HUES48 (cell line): ENCODE data around the gene GJB3.
A peak's percentile ranks its signal among the peaks of the same experiment; 100 is the strongest.

ENCODE experiments used
- H3K27ac ChIP-seq: one replicate; pipeline ENCODE4 v1.7.0; 2013; ENCODE audit warnings: low read depth, low read length, inconsistent platforms
- H3K27me3 ChIP-seq: 2 replicates; pipeline ENCODE4 v1.6.1; 2013; ENCODE audit warnings: mild to moderate bottlenecking, low read length; ENCODE audit not compliant: control insufficient read depth, insufficient read depth
- H3K36me3 ChIP-seq: 2 replicates; pipeline ENCODE4 v1.6.1; 2013; ENCODE audit warnings: low read length; ENCODE audit not compliant: control insufficient read depth, insufficient read depth
- H3K4me1 ChIP-seq: 2 replicates; pipeline ENCODE4 v1.6.1; 2013; ENCODE audit warnings: mild to moderate bottlenecking, low read length; ENCODE audit not compliant: control insufficient read depth, insufficient read depth
- H3K4me3 ChIP-seq: 2 replicates; pipeline ENCODE4 v1.5.1; 2013; ENCODE audit warnings: mild to moderate bottlenecking, low read depth, low read length
- H3K9ac ChIP-seq: 2 replicates; pipeline ENCODE4 v1.6.1; 2013; ENCODE audit warnings: mild to moderate bottlenecking, low read depth, low read length, moderate library complexity
- H3K9me3 ChIP-seq: 2 replicates; pipeline ENCODE4 v1.6.1; 2013; ENCODE audit warnings: low read length; ENCODE audit not compliant: control insufficient read depth, insufficient read depth

GJB3 gene

GRCh38 chr1:34786521-34787325, 5.7 kb downstream of the GJB3 start:
- H3K9me3 ChIP-seq: no peaks in the 10 kb centered on the region
- no peak overlapping the region for H3K9ac ChIP-seq
- H3K27ac ChIP-seq: no peak overlapping the region
- H3K4me1 ChIP-seq: peaks cover 6% of the 10 kb centered on the region; the same call in 1 of the 2 replicates
- H3K36me3 ChIP-seq: no peaks in the 10 kb centered on the region
- H3K4me3 ChIP-seq: no peak overlapping the region
- H3K27me3 ChIP-seq: peaks cover 10% of the 10 kb centered on the region

DNA sequence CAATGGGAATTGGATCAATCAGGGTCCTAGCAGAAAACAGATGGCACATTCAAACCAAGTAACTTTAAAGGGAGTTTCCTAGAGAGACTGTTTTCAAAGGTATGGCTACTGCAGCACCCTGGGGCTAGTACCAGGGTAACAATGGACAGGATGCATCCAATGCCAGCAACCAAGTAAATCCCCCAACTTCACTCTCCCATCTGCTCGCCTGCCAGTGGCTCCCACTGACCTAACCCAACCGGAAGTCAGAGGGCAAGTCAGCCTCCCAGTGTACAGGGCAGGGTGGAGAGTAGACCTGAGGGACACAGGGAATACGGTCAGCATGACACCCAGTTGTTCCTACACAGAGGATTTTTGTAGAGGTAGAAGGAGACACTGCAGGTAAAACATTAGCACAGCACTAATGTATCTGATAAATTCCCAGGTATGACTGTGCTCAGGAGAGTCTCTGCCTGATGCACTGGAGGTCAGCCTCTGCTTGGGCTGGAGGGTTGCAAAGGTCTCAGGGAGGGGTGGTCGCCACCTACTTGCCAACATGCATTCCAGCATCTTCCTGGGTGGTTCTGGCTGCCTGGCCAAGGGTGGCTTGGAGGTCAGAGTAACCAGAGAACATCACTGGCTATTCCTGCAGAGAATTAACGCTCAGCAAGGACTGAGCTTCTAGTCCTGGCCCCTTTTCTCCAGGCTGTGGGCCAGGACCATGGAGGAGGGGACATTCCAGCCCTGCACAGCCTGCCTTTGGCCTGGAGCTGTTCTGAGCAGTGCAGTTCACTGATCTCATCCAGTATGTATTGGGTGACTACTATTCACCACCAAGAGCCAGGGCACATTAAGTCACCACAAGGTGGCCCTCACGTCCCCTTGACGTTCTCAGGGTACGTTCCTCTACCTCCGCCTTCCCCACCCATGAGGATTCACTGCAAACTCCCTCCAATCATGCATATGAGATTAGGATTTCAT, 6.7 kb downstream of the GJB3 start:
- H3K9ac ChIP-seq: no peak overlapping the region
- peaks cover 9% of the 10 kb centered on the region for H3K27me3 ChIP-seq
- no peak overlapping the region for H3K4me3 ChIP-seq
- no peaks in the 10 kb centered on the region for H3K9me3 ChIP-seq
- no peaks in the 10 kb centered on the region for H3K36me3 ChIP-seq
- H3K4me1 ChIP-seq: no peaks in the 10 kb centered on the region
- no peak overlapping the region for H3K27ac ChIP-seq

- Histone ChIP-seq H3K27me3 (peaks cover 19% of the 10 kb centered on the region), H3K4me1 (no peaks in the 10 kb centered on the region), H3K9ac (no peak overlapping the region), H3K4me3 (no peak overlapping the region), H3K9me3 (no peaks in the 10 kb centered on the region), H3K36me3 (no peaks in the 10 kb centered on the region), H3K27ac (no peak overlapping the region)
Observed at GRCh38 chr1:34790985-34791384, 10.0 kb downstream of the GJB3 start.

GRCh38 chr1:34792424-34792823, 11.4 kb downstream of the GJB3 start:
- Histone ChIP-seq H3K9me3 (no peaks in the 10 kb centered on the region), H3K4me1 (no peaks in the 10 kb centered on the region), H3K27me3 (peaks cover 19% of the 10 kb centered on the region), H3K36me3 (no peaks in the 10 kb centered on the region), H3K4me3 (peak overlapping the region; percentile 56), H3K27ac (no peak overlapping the region), H3K9ac (no peak overlapping the region)

DNA sequence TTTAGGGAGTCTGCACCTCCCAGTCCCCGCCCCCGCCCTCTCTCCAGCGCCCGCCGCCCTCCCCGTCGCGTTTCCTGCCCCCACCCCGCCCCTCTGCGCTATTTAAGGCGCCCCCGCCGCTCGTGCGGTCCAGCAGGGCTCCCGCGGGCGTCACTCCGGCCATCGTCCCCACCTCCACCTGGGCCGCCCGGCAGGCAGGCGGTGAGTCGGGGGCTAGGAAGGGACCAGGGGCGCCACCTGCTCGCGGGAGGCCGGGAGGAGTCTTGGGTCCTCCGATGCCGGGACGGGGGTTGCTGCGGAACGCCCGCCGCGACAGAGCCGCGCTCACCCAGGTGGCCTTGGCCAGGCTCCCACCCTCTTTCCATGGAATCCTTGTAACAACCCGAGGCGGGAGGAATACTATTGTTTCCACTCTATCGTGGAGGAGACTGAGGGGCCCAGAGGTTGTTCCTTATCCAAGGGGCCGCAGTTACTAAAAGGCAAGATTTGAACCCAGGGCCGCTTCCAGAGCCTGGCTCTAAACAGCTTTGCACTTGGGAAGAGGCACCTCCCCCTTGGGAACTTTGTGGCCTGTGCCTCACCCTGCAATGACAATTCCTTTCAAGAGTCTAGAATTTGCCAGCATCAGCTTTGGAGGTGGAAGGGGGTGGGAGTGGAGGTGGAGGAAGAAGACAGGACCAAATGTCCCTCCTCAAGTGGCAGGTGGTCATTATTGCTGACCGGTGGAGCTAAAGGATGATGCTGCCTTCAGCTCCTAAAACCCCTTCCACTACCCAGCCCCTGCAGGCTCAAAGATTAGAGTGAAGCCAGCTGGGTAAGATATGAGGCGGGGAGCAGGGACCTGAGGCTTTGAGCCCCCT, 12.1 kb downstream of the GJB3 start, which contains the start of gene GJA4:
Gene GJA4 (plus strand): TSS at position 132 of the 860 bp plus-strand sequence. CDS start 1,215 bp downstream, outside the sequence.
- Histone ChIP-seq H3K27ac (no peak within 1 kb of the TSS), H3K36me3 (no peaks in the 10 kb centered on the region), H3K27me3 (peaks cover 19% of the 10 kb centered on the region), H3K9ac (no peak within 1 kb of the TSS), H3K4me3 (peak within 1 kb of the TSS; percentile 62), H3K9me3 (no peaks in the 10 kb centered on the region), H3K4me1 (no peaks in the 10 kb centered on the region)

GRCh38 chr1:34794001-34794789, 13.2 kb downstream of the GJB3 start:
- Histone ChIP-seq H3K4me1 (no peaks in the 10 kb centered on the region), H3K27me3 (peaks cover 19% of the 10 kb centered on the region), H3K9ac (no peak overlapping the region), H3K36me3 (no peaks in the 10 kb centered on the region), H3K9me3 (no peaks in the 10 kb centered on the region), H3K4me3 (no peak overlapping the region), H3K27ac (no peak overlapping the region)

GRCh38 chr1:34794790-34795180, 13.8 kb downstream of the GJB3 start:
- H3K4me3 ChIP-seq: no peak overlapping the region
- no peak overlapping the region for H3K9ac ChIP-seq
- H3K27me3 ChIP-seq: peaks cover 19% of the 10 kb centered on the region
- H3K9me3 ChIP-seq: no peaks in the 10 kb centered on the region
- H3K36me3 ChIP-seq: no peaks in the 10 kb centered on the region
- H3K4me1 ChIP-seq: no peaks in the 10 kb centered on the region
- H3K27ac ChIP-seq: no peak overlapping the region

- peaks cover 19% of the 10 kb centered on the region for H3K27me3 ChIP-seq
Observed at GRCh38 chr1:34795916-34796315, 14.9 kb downstream of the GJB3 start.

DNA sequence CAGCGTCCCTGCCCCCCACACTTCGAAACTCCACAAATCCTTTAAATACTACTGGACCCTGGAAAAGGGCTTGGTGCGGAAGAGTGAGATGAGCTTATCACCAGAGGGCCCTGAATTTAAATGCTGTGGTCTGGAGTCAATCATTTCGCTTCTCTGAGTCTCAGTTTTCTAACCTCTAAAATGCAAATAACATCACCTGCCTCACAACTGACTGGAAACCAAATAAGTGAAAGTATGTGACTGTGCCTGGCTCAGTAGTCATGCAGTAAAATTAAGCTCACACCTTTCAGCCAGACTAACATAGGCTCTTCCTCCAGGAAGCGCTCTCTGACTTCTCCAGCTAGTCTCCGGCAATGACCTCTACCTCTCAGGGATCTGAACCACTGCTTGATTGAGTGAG, 16.0 kb downstream of the GJB3 start:
- Histone ChIP-seq H3K27ac (no peak overlapping the region), H3K36me3 (no peaks in the 10 kb centered on the region), H3K27me3 (peaks cover 17% of the 10 kb centered on the region), H3K4me3 (no peak overlapping the region), H3K4me1 (no peaks in the 10 kb centered on the region), H3K9ac (no peak overlapping the region), H3K9me3 (no peaks in the 10 kb centered on the region)

More at GRCh38 chr1:34795916-34796315, 14.9 kb downstream of the GJB3 start:
- Histone ChIP-seq H3K4me1 (no peaks in the 10 kb centered on the region), H3K36me3 (no peaks in the 10 kb centered on the region), H3K27ac (no peak overlapping the region), H3K9ac (no peak overlapping the region), H3K4me3 (no peak overlapping the region), H3K9me3 (no peaks in the 10 kb centered on the region)

DNA sequence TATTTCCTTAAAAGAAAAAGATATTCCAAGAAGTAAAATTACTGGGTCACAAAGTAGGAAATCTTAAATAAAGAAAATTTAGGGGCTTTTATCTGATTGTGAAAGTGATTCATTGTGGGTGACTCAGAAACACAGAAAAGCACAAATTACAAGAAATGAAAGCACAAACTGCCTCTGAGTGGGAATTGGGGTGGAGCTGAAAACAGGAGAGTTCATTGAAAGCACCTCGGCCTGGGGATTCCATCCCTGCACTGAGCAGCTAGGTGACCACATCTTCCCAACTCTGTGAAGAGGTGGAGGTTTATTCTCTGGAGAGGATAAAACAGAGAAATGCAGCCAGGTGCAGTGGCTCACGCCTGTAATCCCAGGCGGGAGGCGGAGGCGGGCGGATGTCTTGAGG, 19.2 kb downstream of the GJB3 start:
- Histone ChIP-seq H3K36me3 (no peaks in the 10 kb centered on the region), H3K4me1 (no peaks in the 10 kb centered on the region), H3K27ac (no peak overlapping the region), H3K4me3 (no peak overlapping the region), H3K9me3 (no peaks in the 10 kb centered on the region), H3K9ac (no peak overlapping the region), H3K27me3 (no peaks in the 10 kb centered on the region)
